ENCODE results near the gene METTL2B. TPM values are rescaled to one million over a fixed set of nuclear protein-coding genes. Genes with fewer than 3 reads are reported as not detected.
"Not testable (repeated sequence)": the region's sequence is repeated elsewhere in the genome, so short reads cannot be mapped to it uniquely, and the experiment has no call there.

The METTL2B gene
- total and polyA plus RNA-seq, 2 of the 8 experiments (the other 6 are each of a cell fraction or from before 2014, with no cell fraction given): 14.6 to 43.5 TPM

DNA sequence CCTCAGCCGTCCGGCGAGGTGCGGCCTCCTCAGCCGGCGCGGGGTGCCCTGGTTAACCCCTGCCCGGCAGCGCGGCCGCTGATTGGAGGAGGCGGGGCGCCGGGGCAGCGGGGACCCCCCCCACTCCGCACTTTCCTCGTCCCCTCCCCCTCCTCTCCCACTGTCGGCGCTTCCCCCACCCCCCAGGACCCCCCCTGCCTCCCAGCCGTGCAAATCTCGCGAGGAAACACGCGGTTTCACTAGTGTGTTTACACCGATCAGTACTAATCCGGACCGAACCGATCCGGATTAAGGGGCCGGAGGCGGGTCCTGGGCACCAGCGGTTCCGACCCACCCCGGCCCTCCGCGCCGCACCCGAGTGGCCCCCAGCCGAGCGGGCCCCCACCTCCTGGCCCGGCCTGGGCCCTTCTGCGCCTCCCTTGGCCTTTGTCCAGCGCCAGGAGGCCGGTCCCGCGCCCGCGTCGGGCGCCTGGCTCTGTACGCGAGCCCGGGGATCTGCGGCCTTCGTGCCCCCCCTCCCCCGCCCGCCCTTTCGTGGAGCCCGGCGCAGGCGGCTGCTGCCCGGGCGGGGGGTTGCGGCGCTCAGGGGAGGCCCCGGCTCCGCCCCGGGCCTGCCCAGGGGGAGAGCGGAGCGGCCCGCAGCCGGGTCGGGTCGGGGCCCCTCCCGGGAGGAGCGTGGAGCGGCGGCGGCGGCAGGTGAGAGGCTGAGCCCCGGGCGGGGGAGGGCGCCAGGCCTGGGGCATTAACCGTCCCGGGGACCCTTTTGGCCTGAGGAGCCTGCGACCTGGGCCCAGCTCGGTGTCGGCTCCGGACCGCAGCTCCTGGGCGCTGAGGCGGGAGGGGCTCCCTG, 54.8 kb downstream of the METTL2B start:
- H2BK20ac ChIP-seq (ENCODE audit: low read length); POLR2A ChIA-PET (ENCODE audit: partially characterized antibody); H2BK5ac ChIP-seq (ENCODE audit: low read depth, low read length); H3K18ac ChIP-seq (ENCODE audit: extremely low read depth, low read length); H3K23ac ChIP-seq (ENCODE audit: insufficient read length); FAIRE-seq; H3K23me2 ChIP-seq (ENCODE audit: low read depth, low read length); H3K14ac ChIP-seq (ENCODE audit: insufficient read length); CTCF ChIA-PET (ENCODE audit: partially characterized antibody); H4K5ac ChIP-seq (ENCODE audit: insufficient read length, low read depth, low read length); H4K91ac ChIP-seq (replicated peaks; ENCODE audit: insufficient read length, low read length); H2BK120ac ChIP-seq (replicated peaks; ENCODE audit: low read depth, low read length); H2BK15ac ChIP-seq (ENCODE audit: low read length); H3K36me3 ChIP-seq (ENCODE audit: control insufficient read depth in 2 of 4, insufficient read depth in 4 of 4, low read length in 3 of 4); H3K4ac ChIP-seq (replicated peaks; ENCODE audit: insufficient read length, low read depth, low read length); H2AFZ ChIP-seq (ENCODE audit: low read length); H3K4me1 ChIP-seq (replicated peaks in 1 of 4; ENCODE audit: control insufficient read depth in 3 of 4, insufficient read depth in 4 of 4, low read length in 3 of 4); H4K20me1 ChIP-seq (replicated peaks in 1 of 2; ENCODE audit: control insufficient read depth in 1 of 2, insufficient read depth in 2 of 2, low read length in 2 of 2); H2BK12ac ChIP-seq (ENCODE audit: low read depth, low read length); H3K27me3 ChIP-seq (replicated peaks in 1 of 4; ENCODE audit: control insufficient read depth in 3 of 4, extremely low read depth in 1 of 4, insufficient read depth in 3 of 4, low read length in 3 of 4); H3K56ac ChIP-seq (replicated peaks; ENCODE audit: insufficient read length, low read depth, low read length); H3K79me1 ChIP-seq (ENCODE audit: low read depth, low read length); H3K9me3 ChIP-seq (ENCODE audit: insufficient read depth in 2 of 2, low read depth in 1 of 2, low read length in 1 of 2); H2AK5ac ChIP-seq (ENCODE audit: low read depth, low read length): not testable (repeated sequence)
- H3K79me2 ChIP-seq (ENCODE audit: control insufficient read depth in 1 of 2, insufficient read depth in 2 of 2, low read length in 2 of 2): peaks cover 0 to 30% of the 10 kb centered on the region in 2 experiments; a peak in 3 of 4 replicates
- 0% methylated on average over 17 of the region's 92 CpGs; no CpG with 5 or more reads in 1 of the 2 experiments for WGBS, 2 experiments (ENCODE audit: extremely low coverage in 1 of 2, insufficient coverage in 1 of 2, insufficient read length in 1 of 2, insufficient replicate concordance in 2 of 2, low coverage in 1 of 2, low lambda C conversion rate in 2 of 2, missing lambda C conversion rate in 1 of 2)
- H4K8ac ChIP-seq (ENCODE audit: extremely low read depth, insufficient read depth, low read length): peak overlapping the region; percentile 95
- DNase-seq (ENCODE audit: low read depth in 1 of 2, low spot score in 2 of 2): peak; percentile 58 to 85
- H3K4me2 ChIP-seq (ENCODE audit: insufficient read depth in 1 of 2, low read depth in 2 of 2, low read length in 2 of 2): peak overlapping the region; percentile 49 to 65; a peak in 3 of 4 replicates
- TF ChIP-seq TAF1 (IDR thresholded peaks at IDR 0.05; ENCODE audit: low read depth, low read length): peak; percentile 75; the same call in 1 of the 2 replicates
- TF ChIP-seq POLR2AphosphoS5 (IDR thresholded peaks at IDR 0.05; ENCODE audit: low read depth, low read length): peak; percentile 8; the same call in 1 of the 2 replicates
- TF ChIP-seq, protein P1, sequence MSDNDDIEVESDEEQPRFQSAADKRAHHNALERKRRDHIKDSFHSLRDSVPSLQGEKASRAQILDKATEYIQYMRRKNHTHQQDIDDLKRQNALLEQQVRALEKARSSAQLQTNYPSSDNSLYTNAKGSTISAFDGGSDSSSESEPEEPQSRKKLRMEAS (IDR thresholded peaks at IDR 0.05): 0 out of 2 replicates have a peak, but pooled peaks have one; percentile 8
- 0 out of 2 replicates have a peak, but pooled peaks have one; percentile 27 for TF ChIP-seq RBBP5 (IDR thresholded peaks at IDR 0.05; ENCODE audit: borderline replicate concordance, low read depth, low read length)
- peak; percentile 59 for TF ChIP-seq PHF8 (conservative IDR thresholded peaks at IDR 0.05; ENCODE audit: low read depth, low read length)
- peak in 1 of 2 experiments; percentile 80; a peak in 1 of 3 replicates for TF ChIP-seq POLR2A (IDR thresholded peaks at IDR 0.05; ENCODE audit: control extremely low read depth in 1 of 2, low read depth in 2 of 2, low read length in 2 of 2)
- peak overlapping the region; percentile 79; the same call in 1 of the 2 replicates for H3K27ac ChIP-seq (ENCODE audit: low read depth, low read length)
- H3K9ac ChIP-seq (replicated peaks in 1 of 4; ENCODE audit: extremely low read depth in 1 of 4, low read depth in 3 of 4, low read length in 3 of 4): peak overlapping the region; percentile 74 to 94 (median 84)
- H3K4me3 ChIP-seq (ENCODE audit: extremely low read depth in 1 of 4, insufficient read depth in 2 of 4, low read depth in 3 of 4, low read length in 4 of 4): peak overlapping the region; percentile 58 to 88 (median 66)
